HCEC 1CT (cell line): Measurements from ENCODE around the gene ROPN1B.

ENCODE experiments used
- DNase-seq: peaks from one replicate; pipeline ENCODE4 v3.0.0-alpha.2; 2017

The ROPN1B gene

DNA sequence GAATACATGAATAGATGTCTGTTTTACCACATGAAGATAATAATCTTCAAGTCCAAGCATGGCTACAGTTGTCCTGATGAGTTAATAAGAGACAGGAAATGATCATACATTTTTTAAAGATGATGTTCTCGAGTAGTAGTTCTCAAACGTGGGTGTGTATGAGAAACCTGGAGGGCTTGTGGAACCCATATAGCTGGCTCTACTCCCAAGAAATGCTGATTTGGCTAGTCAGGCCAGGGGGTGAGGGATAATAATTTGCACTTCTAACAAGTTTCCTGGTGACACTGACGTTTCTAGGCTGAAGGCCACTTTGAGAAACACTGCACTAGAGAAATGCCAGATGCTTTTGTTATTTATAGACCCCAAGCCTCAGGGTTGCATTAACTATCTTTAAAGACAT lies 37.0 kb downstream of the ROPN1B start:
- peak; percentile 71 for DNase-seq

DNA sequence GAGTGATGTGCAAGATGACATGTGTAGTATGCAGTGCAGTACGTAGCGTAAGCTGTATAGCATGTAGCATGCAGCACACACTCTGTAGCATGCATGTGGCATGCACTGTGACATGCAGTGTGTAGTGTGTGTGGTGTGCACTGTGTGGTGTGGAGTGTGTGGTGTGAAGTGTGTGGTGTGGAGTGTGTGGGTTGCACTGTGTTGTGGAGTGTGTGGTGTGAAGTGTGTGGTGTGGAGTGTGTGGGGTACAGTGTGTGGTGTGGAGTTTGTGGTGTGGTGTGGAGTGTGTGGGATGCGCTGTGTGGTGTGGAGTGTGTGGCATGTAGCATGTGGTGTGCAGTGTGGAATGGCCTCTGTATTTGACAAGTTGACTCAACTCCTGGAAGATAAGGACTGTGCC lies 39.2 kb downstream of the ROPN1B start:
- no peak for DNase-seq

DNA sequence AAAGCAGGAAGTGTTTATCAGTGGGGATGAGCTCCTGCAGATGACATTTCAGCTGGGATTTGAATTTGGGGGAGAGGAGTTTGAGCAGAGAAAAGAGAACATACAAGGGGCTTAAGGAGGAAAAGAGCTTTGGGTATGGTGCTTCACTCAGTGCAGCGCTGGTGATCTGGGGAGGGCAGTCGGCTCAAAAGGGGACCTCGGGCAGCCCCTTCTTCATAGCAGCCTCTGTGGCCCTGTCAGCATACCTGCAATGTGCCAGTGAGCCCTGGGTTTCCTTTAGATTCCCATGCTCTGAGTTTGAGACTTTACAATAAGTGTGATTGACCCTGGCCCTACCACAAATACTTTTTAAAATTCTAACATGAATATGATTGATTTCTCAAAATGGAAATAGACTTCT lies 40.2 kb downstream of the ROPN1B start:
- DNase-seq = no peak

GRCh38 chr3:126013751-126014156 lies 44.8 kb downstream of the ROPN1B start:
- no peak for DNase-seq

GRCh38 chr3:126014252-126014651 lies 45.3 kb downstream of the ROPN1B start:
- DNase-seq = peak; percentile 64

GRCh38 chr3:126015075-126015474 lies 46.1 kb downstream of the ROPN1B start:
- no peak for DNase-seq

DNA sequence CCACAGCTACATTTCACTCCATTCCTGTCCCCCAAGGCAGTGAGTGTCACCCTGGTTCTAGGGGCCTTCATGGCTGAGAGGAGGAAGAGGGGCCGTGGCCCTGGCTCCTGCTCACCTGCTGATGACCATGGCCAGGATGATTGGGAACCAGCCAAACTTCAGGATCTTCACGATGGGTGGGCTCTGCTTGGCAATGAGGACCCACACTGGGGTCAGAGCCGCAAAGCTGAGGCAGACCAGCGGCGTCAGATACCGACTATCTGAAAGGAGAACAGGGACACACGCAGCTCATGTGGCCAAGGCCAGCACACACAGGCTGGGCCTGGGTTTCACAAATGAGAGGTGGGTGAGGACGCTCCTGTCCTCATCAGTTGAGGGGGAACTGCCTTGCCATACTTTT lies 47.6 kb downstream of the ROPN1B start:
- no peak for DNase-seq

GRCh38 chr3:126017362-126017761 lies 48.4 kb downstream of the ROPN1B start:
- DNase-seq = no peak

GRCh38 chr3:126018545-126018944 lies 49.6 kb downstream of the ROPN1B start:
- no peak for DNase-seq

DNA sequence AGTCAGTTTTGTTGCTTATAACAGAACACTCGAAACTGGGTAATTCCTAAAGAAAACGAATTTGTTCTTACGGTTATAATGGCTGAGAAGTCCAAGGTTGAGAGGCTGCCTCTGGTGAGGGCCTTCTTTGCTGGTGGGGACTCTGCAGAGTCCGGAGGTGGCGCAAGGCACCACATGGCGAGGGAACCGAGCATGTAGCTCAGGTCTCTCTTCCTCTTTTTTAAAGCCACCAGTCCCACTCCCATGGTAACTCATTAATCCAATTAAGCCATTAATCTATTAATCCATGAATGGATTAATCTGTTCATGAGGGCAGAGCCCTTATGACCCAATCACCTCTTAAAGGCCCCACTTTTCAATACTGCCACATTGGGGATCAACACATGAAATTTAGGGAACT lies 50.0 kb downstream of the ROPN1B start:
- DNase-seq = no peak

GRCh38 chr3:126019683-126020082 lies 50.7 kb downstream of the ROPN1B start:
- no peak for DNase-seq

DNA sequence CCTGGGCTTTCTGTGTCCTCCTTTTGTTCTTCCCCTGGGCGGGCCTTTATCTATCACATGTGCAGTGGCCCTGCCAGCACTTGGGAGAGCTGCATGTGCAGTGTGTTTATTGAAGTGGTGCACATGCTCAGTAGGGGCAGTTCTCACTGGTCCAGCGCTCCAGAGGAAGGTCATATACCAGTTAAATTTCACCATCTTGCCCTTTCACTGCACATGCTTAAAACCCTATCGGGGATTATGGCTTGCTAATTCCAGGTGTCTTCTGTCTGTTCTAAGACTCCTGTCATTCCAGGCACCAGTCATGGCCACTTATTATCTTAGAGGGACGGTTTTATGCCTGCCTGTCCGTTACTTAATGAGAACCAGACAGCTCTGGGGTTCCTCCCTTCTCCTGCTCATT lies 52.2 kb downstream of the ROPN1B start:
- DNase-seq = no peak

GRCh38 chr3:126021702-126022101 lies 52.7 kb downstream of the ROPN1B start:
- no peak for DNase-seq

GRCh38 chr3:126022741-126023359 lies 53.9 kb downstream of the ROPN1B start:
- DNase-seq = no peak

DNA sequence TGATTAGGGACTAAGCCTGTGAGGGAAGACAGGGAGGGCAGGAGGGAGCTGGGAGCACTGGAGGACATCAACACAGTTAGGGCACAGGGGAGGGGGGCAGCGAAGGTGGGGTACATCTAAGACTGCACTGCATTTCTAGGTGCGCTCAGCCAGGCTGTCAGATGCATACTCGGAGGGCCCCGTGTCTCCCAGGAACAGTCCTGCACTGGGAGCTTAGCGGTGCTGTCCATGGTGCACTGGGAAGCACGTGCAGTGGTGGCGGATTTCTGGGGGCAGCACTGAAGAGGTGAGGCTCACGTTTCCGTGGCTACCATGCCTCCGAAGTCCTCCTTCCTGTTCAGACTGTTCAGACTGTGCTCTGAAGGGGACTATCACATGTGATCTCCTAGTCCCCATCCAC lies 54.4 kb downstream of the ROPN1B start:
- DNase-seq = no peak

GRCh38 chr3:126024049-126024854 lies 55.3 kb downstream of the ROPN1B start:
- DNase-seq = no peak

DNA sequence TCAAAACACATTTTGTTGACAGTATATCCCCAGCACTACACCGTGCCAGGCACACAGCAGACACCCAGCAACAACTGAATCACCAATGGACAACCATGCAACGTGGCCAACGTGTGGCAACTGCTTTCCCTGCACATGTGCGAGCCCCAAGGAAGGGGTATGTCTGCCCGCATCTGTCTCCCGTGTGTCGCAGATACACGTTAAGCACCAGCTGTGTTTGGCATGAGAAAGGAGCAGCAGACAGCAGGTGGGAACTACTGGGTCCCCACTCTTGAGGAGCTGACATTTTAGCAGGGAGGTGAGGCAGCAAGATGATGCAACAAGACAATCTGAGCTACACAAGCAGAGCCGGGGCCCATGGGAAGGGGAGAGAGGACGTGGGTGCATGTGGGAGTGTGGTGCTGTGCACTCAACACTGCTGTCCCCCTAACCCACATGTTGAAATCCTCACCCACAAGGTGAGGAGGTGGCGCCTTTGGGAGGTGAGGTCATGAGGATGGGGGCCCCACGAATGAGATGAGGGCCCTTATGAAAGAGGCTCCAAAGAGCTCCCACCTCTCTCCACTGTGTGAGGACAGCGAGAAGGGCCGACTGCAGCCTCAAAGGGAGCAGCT lies 56.2 kb downstream of the ROPN1B start:
- DNase-seq = no peak

DNA sequence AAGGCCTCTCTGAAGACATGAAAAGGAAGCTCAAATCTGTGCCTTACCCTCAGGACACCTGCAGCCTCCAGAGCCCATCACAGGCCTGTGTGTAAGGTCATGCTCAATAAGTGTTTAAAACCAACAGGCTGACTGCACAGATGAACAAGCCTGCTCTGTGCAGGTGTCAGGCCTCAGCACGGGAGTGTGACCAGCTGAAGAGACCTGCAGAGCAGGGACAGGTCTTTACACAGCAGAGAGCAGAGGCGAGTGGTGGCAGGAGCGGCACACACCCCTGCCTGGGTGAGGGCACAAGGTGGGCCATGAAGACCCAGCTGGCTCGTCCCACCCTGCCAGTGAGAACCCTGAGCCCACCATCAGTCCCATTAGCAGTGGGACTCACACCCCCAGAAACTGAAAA lies 56.9 kb downstream of the ROPN1B start:
- no peak for DNase-seq

GRCh38 chr3:126026277-126026751 lies 57.3 kb downstream of the ROPN1B start:
- no peak for DNase-seq

DNA sequence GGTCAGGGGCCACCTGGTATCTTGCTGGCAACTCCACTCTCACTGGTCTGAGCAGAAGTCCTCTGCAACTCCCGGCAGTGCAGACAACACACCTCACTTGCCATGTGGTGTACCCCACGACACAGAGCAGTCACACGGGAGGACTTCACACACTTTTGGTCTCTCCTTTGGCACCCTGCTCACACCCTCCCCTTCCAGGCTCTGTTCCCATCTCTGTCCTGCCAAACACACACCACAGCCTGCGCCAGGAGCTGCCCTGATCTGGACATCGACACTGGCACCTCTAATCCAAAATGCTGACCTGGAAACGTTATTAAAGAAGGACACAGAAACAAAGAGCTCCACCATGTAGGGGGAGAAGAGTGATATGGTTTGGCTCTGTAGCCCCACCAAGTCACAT lies 57.8 kb downstream of the ROPN1B start:
- DNase-seq = no peak

DNA sequence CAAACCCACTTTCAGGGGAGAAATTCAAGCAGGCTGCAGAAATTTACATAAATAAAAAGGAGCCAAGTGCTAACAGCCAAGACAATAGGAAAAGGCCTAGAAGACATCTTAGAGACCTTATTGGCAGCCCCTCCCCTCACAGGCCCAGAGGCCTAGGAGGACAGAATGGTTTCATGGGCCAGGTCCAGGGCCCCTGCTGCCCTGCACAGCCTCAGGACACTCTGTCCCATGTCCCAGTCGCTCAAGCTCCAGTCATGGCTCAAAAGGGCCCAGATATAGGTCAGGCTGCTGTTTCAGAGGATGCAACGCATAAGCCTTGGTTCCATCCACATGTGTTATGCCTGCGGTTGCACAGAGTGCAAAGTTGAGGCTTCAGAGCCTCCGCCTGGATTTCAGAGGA lies 59.1 kb downstream of the ROPN1B start:
- DNase-seq = no peak

DNA sequence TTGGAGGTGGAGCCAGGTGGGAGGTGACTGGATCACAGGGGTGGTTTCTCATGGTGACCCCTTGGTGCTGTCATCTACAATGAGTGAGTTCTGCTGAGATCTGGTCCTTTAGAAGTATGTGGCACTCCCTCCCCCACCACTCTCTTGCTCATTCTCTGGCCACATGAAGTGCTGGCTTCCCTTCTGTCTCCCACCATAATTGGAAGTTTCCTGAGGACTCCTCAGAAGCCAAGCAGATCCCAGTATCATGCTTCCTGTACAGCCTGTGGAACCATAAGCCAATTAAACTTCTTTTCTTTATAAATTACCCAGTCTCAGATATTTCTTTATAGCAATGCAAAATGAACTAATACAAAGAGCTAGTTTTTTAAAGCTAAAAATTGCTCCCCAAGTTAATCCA lies 60.3 kb downstream of the ROPN1B start:
- DNase-seq = no peak

DNA sequence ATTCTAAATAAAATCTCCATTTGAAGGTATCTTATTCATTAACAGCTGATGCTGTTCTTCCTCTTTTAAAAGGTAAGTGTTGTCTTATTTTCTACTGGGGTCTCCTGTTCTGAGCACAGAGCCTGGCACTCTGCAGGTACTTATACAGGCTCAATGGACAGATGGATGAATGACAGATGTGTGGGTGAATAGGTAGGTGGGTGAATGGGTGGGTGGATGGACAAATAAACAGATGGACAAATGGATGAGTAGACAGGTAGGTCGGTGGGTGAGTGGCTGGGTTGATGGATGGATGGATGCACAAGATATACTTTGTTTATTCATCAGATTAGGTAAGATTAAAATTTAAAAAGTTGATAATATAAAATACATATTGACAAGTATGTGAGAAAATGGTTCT lies 61.5 kb downstream of the ROPN1B start:
- no peak for DNase-seq

DNA sequence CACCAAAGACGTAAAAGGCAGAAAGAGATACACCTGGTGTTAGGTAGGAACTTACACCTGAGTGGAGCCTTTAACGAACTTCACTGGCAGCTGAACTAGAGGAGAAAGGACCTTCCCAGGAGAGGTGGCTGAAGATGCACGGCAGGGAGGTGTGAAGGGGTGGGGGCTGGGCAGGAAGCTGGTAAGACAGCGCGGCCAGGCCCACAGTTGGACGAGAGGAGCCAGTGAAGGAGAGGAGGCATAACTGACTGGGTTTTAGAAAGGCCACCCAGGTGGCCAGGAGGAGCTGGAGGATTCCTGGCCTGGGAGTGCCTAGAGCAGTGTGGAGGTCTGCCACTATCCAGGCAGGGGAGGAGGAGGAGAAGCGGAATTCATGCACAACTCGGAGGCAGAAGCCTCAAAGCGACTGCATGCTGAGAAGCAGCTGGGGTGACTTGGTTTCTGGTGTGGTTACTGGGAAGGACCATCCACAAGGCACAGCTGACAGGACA lies 63.0 kb downstream of the ROPN1B start:
- no peak for DNase-seq
